KOPT-K1 (cell line): ENCODE results near the gene STIL.

Experiments used
- H3K27ac ChIP-seq: fragments of 200-600 bp; sonication (generic); 2 replicates; pipeline ENCODE4 v1.5.1; 2016; ENCODE audit warnings: antibody characterized with exemption, mild to moderate bottlenecking, low read depth, low read length; ENCODE audit not compliant: poor library complexity, severe bottlenecking
- H3K36me3 ChIP-seq: fragments of 200-600 bp; sonication (generic); 2 replicates; pipeline ENCODE4 v1.5.1; 2017; ENCODE audit warnings: antibody characterized with exemption, mild to moderate bottlenecking, low read length, moderate library complexity; ENCODE audit not compliant: insufficient read depth
- H3K9me3 ChIP-seq: fragments of 200-600 bp; sonication (generic); 2 replicates; pipeline ENCODE4 v1.5.1; 2017; ENCODE audit warnings: antibody characterized with exemption, low read length, mild to moderate bottlenecking; ENCODE audit not compliant: insufficient read depth, poor library complexity, severe bottlenecking

The STIL gene

DNA sequence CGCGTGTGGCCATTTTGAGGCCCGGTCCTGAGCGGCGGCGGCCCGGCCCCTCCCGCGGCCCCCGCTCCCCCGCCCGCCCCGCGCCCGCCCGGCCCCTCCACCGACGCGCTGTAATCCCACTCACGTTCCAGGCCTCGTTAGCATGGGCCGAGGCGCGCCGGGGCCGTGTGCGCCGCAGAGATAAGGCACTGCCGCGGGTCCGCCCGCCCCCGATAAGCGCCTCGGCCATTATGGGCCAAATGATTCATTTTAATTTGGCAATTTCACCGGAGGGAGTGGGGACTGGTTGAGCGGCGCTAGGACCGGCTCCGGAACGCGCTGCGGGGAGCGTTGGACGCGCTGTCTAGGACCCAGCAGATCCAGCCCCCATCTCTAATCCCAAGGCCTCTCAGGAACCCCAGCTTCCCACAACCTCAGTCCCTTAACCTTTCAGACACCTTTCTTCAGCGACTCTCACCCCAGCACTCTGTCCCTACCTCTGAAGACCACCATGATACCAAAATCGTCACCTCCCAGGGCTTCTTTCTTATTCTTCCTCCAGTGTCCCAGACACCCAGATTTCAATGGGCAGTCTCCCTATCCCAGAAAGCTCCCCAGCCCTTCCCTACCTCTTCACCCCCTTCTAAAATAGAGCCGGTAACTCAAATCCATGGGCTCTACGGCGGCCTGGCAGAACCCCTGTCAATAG lies 81.6 kb downstream of the STIL start, which contains the start of gene TAL1:
TAL1 (minus strand) TSS at position 39 of the 688 bp plus-strand sequence. CDS start 6,337 bp downstream, outside the sequence.
- no peaks in the 10 kb centered on the region for H3K36me3 ChIP-seq
- peaks cover 5% of the 10 kb centered on the region for H3K9me3 ChIP-seq
- H3K27ac ChIP-seq = peak within 1 kb of the TSS; percentile 72

DNA sequence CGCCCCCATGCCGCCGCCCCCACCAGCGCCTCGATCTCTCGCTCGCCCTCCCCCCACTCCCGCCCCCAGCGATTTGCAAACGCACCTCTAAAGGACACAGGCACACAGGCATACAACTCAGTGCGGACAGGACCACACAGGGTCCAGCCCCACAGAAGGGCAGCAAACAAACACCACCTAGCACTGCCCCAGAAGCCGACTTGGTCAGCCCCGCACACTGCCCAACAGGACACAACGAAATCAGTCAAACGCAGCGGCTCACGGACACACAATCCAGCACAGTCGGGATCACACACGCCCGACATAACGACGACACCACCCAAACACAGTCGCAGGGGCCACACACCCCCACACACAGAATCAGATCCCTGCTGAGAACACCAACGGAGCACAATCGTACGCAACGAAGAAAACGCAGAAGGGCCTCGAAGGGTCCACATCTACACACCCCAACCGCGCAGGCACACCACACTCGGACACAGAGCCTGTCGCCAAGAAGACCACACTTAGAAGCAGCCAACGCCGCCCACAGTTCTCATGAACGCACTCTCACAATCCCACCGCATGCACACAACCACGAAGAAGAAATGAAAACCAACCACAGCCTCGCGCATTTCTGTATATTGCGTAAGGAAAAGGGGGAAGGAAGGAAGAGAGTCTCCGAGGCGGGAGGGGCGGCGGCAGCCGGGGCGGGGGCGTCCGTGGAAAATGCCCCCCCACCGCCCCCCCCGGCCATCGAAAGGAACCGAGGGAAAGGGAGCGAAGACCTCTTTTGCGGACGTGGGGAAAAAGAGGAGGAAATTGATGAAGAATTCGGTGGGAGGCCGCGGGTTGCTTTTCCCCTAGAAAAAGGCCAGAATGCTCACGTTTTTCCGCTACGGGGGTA lies 82.4 kb downstream of the STIL start:
- Histone ChIP-seq H3K27ac (peak overlapping the region; percentile 72), H3K36me3 (no peaks in the 10 kb centered on the region), H3K9me3 (peaks cover 5% of the 10 kb centered on the region)

DNA sequence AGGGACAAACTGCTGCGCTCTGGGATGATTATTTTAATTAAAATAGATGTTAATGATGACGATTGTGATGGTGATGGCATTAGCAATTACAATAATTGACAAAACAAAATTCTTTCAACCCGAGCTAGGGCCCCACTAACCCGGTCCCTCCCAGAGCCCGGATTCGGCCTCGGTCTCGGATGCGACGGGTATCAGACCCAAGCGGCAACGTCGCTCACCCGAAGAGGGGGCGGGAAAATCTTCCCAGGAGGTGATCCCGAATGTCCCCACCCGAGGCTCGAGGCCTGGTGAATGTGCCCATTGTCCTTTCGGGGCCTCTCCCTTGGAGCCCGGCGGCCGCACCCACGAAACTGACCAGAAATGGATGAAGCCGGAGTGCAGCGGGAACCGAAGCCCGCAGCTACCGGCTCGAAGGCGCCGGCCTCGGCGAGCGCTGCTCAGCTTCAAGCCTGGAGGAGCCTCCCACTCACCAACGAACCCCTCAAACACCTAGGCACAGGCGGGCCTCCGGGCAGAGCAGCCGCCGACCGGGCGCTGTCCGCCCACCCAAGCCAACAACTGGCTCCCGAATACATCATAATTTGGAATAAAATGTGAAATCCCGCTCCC lies 83.2 kb downstream of the STIL start:
- peaks cover 5% of the 10 kb centered on the region for H3K9me3 ChIP-seq
- no peaks in the 10 kb centered on the region for H3K36me3 ChIP-seq
- H3K27ac ChIP-seq = peak overlapping the region; percentile 72

DNA sequence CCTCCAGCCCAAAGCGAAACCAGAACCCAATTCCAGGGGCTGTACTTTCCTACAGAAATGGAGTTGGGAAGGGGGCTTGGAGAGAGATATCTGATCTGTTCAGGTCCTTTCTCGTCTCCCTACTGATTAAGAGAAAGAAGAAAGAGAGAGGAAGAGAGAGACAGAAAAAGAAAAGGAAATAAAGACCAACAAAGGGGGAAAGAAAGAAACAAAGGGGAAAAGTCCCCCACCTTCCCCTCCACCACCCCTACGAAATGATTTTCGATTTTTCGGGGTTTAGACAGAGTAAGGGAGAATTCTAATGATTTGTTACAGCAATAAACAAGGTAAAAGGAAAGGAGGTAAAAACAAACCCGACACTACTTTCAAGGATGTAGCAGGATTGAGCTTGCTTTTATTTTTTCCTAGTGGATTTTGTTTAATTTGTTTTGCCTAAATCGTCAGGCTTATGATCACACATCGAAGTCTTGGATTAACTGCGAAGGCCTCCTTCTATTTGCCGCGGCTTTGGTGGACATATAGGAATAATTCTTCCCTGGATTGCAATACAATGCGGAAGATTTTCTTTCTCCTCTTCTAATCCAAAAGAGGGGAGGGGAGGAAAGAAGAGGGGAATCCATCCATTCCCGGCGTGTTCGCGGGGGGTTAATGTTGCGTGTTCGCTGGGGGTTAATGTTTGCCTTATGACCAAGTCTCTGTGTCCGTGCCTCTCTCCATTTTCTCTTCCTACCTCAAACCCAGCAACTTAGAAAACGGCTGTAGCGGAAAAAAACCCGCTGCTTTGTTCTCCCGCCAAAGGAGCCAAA lies 83.9 kb downstream of the STIL start:
- H3K9me3 ChIP-seq = peaks cover 5% of the 10 kb centered on the region
- H3K27ac ChIP-seq = peak overlapping the region; percentile 72
- no peaks in the 10 kb centered on the region for H3K36me3 ChIP-seq

DNA sequence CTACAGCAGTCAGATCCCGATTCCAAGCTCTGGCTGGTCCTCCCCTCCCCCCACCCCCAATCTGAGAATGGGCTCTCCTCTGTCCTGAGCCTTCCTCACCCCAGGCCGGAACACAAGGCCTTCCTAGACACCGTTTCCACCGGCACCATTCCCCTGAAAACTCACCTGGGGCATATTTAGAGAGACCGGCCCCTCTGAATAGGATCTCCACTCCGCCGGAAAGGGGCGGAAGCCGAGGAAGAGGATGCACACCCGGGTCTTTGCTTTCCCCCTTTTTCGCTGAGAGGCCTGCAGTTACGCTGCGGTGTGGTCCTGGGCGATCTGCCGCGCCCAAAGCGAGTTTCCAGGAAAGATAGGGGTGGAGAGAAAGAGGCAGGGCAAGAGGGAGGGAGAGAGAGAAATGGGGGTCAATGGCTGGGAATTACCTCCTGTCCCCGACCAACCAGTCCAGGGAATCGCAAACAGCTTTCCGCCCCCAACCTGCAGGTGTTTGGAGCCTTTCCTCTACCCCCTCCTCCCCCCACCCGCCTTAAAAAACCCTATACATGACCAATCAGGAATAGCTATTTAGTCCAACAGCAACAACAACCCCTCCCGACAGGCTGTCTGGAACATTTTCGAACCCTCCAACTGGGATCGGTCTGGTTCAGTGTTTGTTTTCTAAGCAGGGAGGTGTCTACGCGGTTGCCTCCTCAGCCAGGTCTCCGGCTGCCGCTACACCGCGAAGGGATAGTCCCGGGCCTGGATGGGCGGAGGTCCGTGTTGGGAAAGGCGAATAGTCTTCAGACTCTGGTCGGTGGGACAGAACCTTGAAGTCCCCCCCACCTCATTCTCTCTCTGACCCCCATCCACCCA lies 84.7 kb downstream of the STIL start:
- no peaks in the 10 kb centered on the region for H3K36me3 ChIP-seq
- peaks cover 5% of the 10 kb centered on the region for H3K9me3 ChIP-seq
- peak overlapping the region; percentile 72 for H3K27ac ChIP-seq

- H3K27ac ChIP-seq = no peak overlapping the region
- no peaks in the 10 kb centered on the region for H3K36me3 ChIP-seq
- peaks cover 5% of the 10 kb centered on the region for H3K9me3 ChIP-seq
These were observed 85.3 kb downstream of the STIL start for GRCh38 chr1:47228644-47229030.

DNA sequence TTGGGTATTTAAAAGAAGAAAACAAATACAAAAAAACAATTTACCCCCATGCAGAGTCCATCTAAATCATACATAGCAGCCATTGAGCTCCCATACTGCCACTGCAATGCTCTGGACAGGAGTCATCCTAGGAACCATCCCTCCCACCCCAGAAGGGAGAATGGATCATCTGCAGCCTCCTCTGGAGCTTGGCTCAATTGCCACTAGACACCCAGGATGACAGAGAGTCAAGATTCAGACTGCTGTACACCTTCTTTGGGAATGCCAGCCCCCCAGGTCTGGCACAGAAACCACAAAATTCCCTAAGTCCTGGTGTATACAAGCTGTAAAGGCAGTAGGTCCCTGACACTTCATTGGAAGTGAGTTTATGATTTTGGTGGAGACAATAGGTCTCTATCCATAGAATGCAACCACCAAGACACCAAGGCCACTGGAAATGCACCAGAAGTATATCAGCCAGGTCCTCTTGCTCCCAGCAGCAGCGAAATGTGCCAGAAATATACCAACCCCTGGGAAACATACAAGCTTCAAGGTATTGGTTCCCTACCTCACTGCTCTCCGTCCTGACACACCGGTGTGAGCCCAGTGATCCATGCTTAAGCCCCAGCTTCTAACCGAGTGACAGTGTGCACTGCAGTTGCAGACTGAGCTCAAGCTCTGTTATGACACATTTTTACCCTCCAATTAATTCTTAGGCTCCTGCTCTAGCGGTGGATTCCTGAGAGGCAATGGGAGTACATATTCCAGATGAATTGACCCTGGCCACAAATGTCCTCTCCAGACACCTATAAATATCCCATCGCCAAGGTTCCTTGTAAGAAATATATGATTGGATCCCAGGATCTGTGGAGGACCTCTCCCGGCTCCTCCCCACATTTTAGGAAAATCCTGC lies 86.4 kb downstream of the STIL start:
- H3K36me3 ChIP-seq = no peaks in the 10 kb centered on the region
- no peak overlapping the region for H3K27ac ChIP-seq

GRCh38 chr1:47226839-47227215 lies 87.1 kb downstream of the STIL start:
- Histone ChIP-seq H3K36me3 (no peaks in the 10 kb centered on the region), H3K9me3 (peaks cover 5% of the 10 kb centered on the region), H3K27ac (no peak overlapping the region)

More for the DNA sequence above, 86.4 kb downstream of the STIL start:
- peaks cover 5% of the 10 kb centered on the region for H3K9me3 ChIP-seq

- Histone ChIP-seq H3K27ac (no peak overlapping the region), H3K9me3 (peaks cover under 1% of the 10 kb centered on the region), H3K36me3 (no peaks in the 10 kb centered on the region)
These were observed 87.7 kb downstream of the STIL start for GRCh38 chr1:47226121-47226838.

DNA sequence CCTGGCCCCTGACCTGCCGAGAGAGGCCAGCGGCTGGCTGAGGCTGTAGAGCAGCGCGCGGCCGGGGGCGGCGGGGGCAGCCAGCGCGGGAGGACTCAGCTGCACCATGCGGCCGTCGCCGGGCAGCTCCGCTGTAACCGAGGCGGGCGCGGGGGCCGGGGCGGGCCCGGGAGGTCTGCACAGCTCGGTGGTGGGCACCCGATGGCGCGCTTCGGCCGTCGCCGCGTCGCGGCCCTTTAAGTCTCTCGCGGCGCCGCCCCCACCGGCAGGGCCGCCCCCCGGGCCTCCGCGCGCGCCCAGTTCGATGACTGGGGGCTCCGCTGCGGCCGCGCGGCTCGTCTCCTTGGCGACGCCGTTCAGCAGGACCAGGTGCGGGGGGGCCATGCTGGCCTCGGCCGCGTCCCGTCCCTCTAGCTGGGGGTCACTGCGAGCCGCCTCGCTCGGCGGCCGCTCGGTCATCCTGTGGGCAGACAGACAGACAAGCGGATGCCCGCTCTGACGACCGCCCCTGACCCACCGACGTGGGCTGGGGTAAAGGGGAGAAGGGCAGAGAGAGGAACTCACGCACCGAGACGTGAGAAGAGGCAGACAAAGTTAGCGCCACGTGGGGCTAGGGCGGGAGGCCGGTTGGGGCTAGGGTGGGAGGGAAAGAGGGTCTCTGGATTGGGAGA lies 88.4 kb downstream of the STIL start:
- Histone ChIP-seq H3K36me3 (no peaks in the 10 kb centered on the region), H3K9me3 (no peaks in the 10 kb centered on the region), H3K27ac (no peak overlapping the region)

DNA sequence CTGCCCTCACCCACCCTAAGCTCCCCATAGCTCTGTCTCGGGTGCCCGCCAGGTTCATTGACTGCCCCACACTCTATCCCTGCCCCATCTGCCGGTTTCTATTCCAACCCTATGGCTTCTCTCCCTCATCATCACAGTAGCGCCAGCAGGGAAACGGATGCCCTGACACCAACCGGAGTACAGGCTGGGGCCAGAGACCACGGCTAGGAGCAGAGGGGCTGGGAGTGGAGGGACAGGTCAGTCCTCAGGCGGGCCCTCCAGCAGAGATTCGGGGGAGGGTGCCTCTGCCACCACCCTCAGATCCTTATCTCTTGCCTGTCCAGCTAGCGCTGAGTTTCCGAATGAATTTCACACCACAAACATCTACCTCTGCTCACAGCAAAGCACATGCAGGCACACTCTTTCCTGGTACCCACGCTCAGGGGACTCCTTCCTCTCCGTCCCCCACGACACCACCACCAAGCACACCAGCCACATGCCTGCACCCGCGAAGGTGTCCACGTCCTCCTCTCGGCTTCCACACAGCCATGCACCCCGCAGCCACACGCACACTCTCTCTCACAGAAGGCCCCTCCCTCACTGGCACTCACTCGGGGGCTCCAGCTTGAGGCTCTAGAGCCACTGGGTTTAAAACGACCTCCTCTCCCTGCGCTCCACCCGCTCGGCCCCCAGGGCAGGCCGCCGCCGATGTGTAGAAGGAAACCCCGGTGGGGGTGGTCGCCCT lies 89.1 kb downstream of the STIL start:
- H3K36me3 ChIP-seq = no peaks in the 10 kb centered on the region
- no peak overlapping the region for H3K27ac ChIP-seq
- H3K9me3 ChIP-seq = no peaks in the 10 kb centered on the region
